Measurements from ENCODE around the gene PWP1.
A peak's percentile ranks its signal among the peaks of the same experiment; 100 is the strongest.

The PWP1 gene

GRCh38 chr12:107657133-107657532 is 28.5 kb upstream of the PWP1 start:
- no peak for DNase-seq (ENCODE audit: low spot score)
- TF ChIP-seq CTCF (IDR thresholded peaks at IDR 0.05; ENCODE audit: extremely low read depth, insufficient read depth, missing control alignments) = no peak
- in situ Hi-C loops (cut with MboI; ENCODE audit: low pct_unique_long_range_greater_than_20kb, low sequenced_read_pairs, unreplicated experiment) = no loop called here

- in situ Hi-C loops (cut with MboI; ENCODE audit: low pct_unique_long_range_greater_than_20kb, low sequenced_read_pairs, unreplicated experiment) = no loop called here
- TF ChIP-seq CTCF (IDR thresholded peaks at IDR 0.05; ENCODE audit: extremely low read depth, insufficient read depth, missing control alignments) = no peak
- no peak for DNase-seq (ENCODE audit: low spot score)
Measured at GRCh38 chr12:107657621-107658020, 28.0 kb upstream of the PWP1 start.

- TF ChIP-seq CTCF (IDR thresholded peaks at IDR 0.05; ENCODE audit: extremely low read depth, insufficient read depth, missing control alignments) = no peak
- DNase-seq (ENCODE audit: low spot score) = no peak
- in situ Hi-C loops (cut with MboI; ENCODE audit: low pct_unique_long_range_greater_than_20kb, low sequenced_read_pairs, unreplicated experiment) = no loop called here
Measured at GRCh38 chr12:107660235-107660634, 25.4 kb upstream of the PWP1 start.

- no peak for TF ChIP-seq CTCF (IDR thresholded peaks at IDR 0.05; ENCODE audit: extremely low read depth, insufficient read depth, missing control alignments)
- DNase-seq (ENCODE audit: low spot score) = no peak
- in situ Hi-C loops (cut with MboI; ENCODE audit: low pct_unique_long_range_greater_than_20kb, low sequenced_read_pairs, unreplicated experiment) = no loop called here
Measured at GRCh38 chr12:107660861-107661415, 24.7 kb upstream of the PWP1 start.

- no peak for TF ChIP-seq CTCF (IDR thresholded peaks at IDR 0.05; ENCODE audit: extremely low read depth, insufficient read depth, missing control alignments)
- in situ Hi-C loops (cut with MboI; ENCODE audit: low pct_unique_long_range_greater_than_20kb, low sequenced_read_pairs, unreplicated experiment) = no loop called here
- peak; percentile 48 for DNase-seq (ENCODE audit: low spot score)
Measured at GRCh38 chr12:107661830-107662229, 23.8 kb upstream of the PWP1 start.

- in situ Hi-C loops (cut with MboI; ENCODE audit: low pct_unique_long_range_greater_than_20kb, low sequenced_read_pairs, unreplicated experiment) = no loop called here
- no peak for DNase-seq (ENCODE audit: low spot score)
- TF ChIP-seq CTCF (IDR thresholded peaks at IDR 0.05; ENCODE audit: extremely low read depth, insufficient read depth, missing control alignments) = no peak
Measured at GRCh38 chr12:107662484-107662883, 23.1 kb upstream of the PWP1 start.

- in situ Hi-C loops (cut with MboI; ENCODE audit: low pct_unique_long_range_greater_than_20kb, low sequenced_read_pairs, unreplicated experiment) = no loop called here
- TF ChIP-seq CTCF (IDR thresholded peaks at IDR 0.05; ENCODE audit: extremely low read depth, insufficient read depth, missing control alignments) = no peak
- no peak for DNase-seq (ENCODE audit: low spot score)
Measured at GRCh38 chr12:107663277-107663676, 22.3 kb upstream of the PWP1 start.
